Neural cell (in vitro differentiated cells): Measurements from ENCODE around the gene SHISA7. TPM values are rescaled to one million over a fixed set of nuclear protein-coding genes. Genes with fewer than 3 reads are reported as not detected.

ENCODE experiments used
- H2AFZ ChIP-seq: fragments of 200-600, 300-800 bp; sonication (generic), shearing (Covaris generic); 2 replicates; pipeline ENCODE4 v1.6.0; 2014; ENCODE audit warnings: low read depth, mild to moderate bottlenecking, antibody characterized with exemption, low read length, moderate library complexity
- H3F3A ChIP-seq: fragments of 200-600 bp; shearing (Covaris generic); 2 replicates; pipeline ENCODE4 v1.6.1; 2016; ENCODE audit warnings: mild to moderate bottlenecking, moderate library complexity, mixed read lengths, antibody characterized with exemption, low read length; ENCODE audit not compliant: insufficient read depth, poor library complexity, severe bottlenecking
- H3K27ac ChIP-seq: fragments of 200-600, 300-800 bp; sonication (generic), shearing (Covaris generic); 2 replicates; pipeline ENCODE4 v1.5.1; 2014; ENCODE audit warnings: mild to moderate bottlenecking, low read length, moderate library complexity
- H3K27me3 ChIP-seq: fragments of 300-800, 200-600 bp; sonication (generic), shearing (Covaris generic); 2 replicates; pipeline ENCODE4 v1.6.0; 2014; ENCODE audit warnings: mild to moderate bottlenecking, low read depth, low read length, moderate library complexity; ENCODE audit not compliant: insufficient read depth
- H3K36me3 ChIP-seq: fragments of 300-800, 200-600 bp; sonication (generic), shearing (Covaris generic); 2 replicates; pipeline ENCODE4 v1.5.1; 2014; ENCODE audit warnings: mild to moderate bottlenecking, antibody characterized with exemption, low read length, moderate library complexity; ENCODE audit not compliant: insufficient read depth
- H3K4me2 ChIP-seq: fragments of 300-800, 200-600 bp; sonication (generic), shearing (Covaris generic); 2 replicates; pipeline ENCODE4 v1.6.0; 2014; ENCODE audit warnings: mild to moderate bottlenecking, low read length
- H3K4me3 ChIP-seq: fragments of 300-800, 200-600 bp; sonication (generic), shearing (Covaris generic); 2 replicates; pipeline ENCODE4 v1.5.1; 2014; ENCODE audit warnings: mild to moderate bottlenecking, low read length, moderate library complexity
- H3K79me2 ChIP-seq: fragments of 200-600 bp; shearing (Covaris generic); replicated peaks from 2 replicates; pipeline ENCODE4 v1.6.0; 2014; ENCODE audit warnings: mild to moderate bottlenecking, low read length, moderate library complexity; ENCODE audit not compliant: insufficient read depth
- H3K9ac ChIP-seq: fragments of 300-800, 200-600 bp; sonication (generic), shearing (Covaris generic); 2 replicates; pipeline ENCODE4 v1.6.1; 2016; ENCODE audit warnings: mild to moderate bottlenecking, low read length, mixed read lengths
- H3K9me2 ChIP-seq: fragments of 200-600 bp; shearing (Covaris generic); 2 replicates; pipeline ENCODE4 v1.6.1; 2016; ENCODE audit warnings: mild to moderate bottlenecking, low read length, mixed read lengths; ENCODE audit not compliant: insufficient read depth
- H3K9me3 ChIP-seq: fragments of 200-600, 300-800 bp; sonication (generic), shearing (Covaris generic); 2 replicates; pipeline ENCODE4 v1.6.1; 2016; ENCODE audit warnings: mild to moderate bottlenecking, mixed run types, low read length, moderate library complexity, mixed read lengths
- H4K20me1 ChIP-seq: fragments of 200-600 bp; shearing (Covaris generic); 2 replicates; pipeline ENCODE4 v1.6.1; 2016; ENCODE audit warnings: mild to moderate bottlenecking, mixed run types; ENCODE audit not compliant: insufficient read depth
- EP300 ChIP-seq: fragments of 450-650 bp; conservative IDR thresholded peaks from 2 replicates; pipeline ENCODE4 v1.6.1; 2014; ENCODE audit warnings: antibody characterized with exemption, mild to moderate bottlenecking, moderate library complexity; ENCODE audit not compliant: poor library complexity, severe bottlenecking
- EZH2 ChIP-seq: fragments of 200-600, 300-800 bp; shearing (Covaris generic), sonication (generic); IDR thresholded peaks from 2 replicates; pipeline ENCODE4 v1.6.1; 2014; ENCODE audit warnings: antibody characterized with exemption, low read length, borderline replicate concordance, mild to moderate bottlenecking; ENCODE audit not compliant: insufficient read depth, poor library complexity, severe bottlenecking
- MXI1 ChIP-seq: fragments of 450-650 bp; conservative IDR thresholded peaks from 2 replicates; pipeline ENCODE4 v1.6.1; 2014; ENCODE audit warnings: antibody characterized with exemption, mild to moderate bottlenecking; ENCODE audit not compliant: poor library complexity, severe bottlenecking
- POLR2AphosphoS5 ChIP-seq: IDR thresholded peaks from 2 replicates; pipeline ENCODE4 v1.6.1; 2012
- RAD21 ChIP-seq: fragments of 450-650 bp; conservative IDR thresholded peaks from 2 replicates; pipeline ENCODE4 v1.6.1; 2014; ENCODE audit warnings: antibody characterized with exemption, mild to moderate bottlenecking, moderate library complexity
- SMC3 ChIP-seq: fragments of 450-650 bp; conservative IDR thresholded peaks from 2 replicates; pipeline ENCODE4 v1.6.1; 2014; ENCODE audit warnings: antibody characterized with exemption, mild to moderate bottlenecking, moderate library complexity; ENCODE audit not compliant: poor library complexity
- TAF1 ChIP-seq: IDR thresholded peaks from 2 replicates; pipeline ENCODE4 v1.6.1; 2012; ENCODE audit warnings: low read depth
- polyA plus RNA-seq: library from polyadenylated mRNA; depleted of rRNA; stranded (reverse); fragments of >200 nt; gene quantifications from 2 replicates; pipeline ENCODE4 v1.2.3, GENCODE V29; 2014
- TF ChIP-seq, protein P1 (sequence below): fragments of 450-650 bp; IDR thresholded peaks from 2 replicates; pipeline ENCODE4 v1.5.1; 2014; ENCODE audit warnings: antibody characterized with exemption, mild to moderate bottlenecking, moderate library complexity; ENCODE audit not compliant: poor library complexity, severe bottlenecking
- TF ChIP-seq, protein P2 (sequence below): IDR thresholded peaks from 2 replicates; pipeline ENCODE4 v1.6.1; 2012; ENCODE audit warnings: borderline replicate concordance

The SHISA7 gene
- polyA plus RNA-seq, 1 donor from 2014 or later = 4.5 TPM

DNA sequence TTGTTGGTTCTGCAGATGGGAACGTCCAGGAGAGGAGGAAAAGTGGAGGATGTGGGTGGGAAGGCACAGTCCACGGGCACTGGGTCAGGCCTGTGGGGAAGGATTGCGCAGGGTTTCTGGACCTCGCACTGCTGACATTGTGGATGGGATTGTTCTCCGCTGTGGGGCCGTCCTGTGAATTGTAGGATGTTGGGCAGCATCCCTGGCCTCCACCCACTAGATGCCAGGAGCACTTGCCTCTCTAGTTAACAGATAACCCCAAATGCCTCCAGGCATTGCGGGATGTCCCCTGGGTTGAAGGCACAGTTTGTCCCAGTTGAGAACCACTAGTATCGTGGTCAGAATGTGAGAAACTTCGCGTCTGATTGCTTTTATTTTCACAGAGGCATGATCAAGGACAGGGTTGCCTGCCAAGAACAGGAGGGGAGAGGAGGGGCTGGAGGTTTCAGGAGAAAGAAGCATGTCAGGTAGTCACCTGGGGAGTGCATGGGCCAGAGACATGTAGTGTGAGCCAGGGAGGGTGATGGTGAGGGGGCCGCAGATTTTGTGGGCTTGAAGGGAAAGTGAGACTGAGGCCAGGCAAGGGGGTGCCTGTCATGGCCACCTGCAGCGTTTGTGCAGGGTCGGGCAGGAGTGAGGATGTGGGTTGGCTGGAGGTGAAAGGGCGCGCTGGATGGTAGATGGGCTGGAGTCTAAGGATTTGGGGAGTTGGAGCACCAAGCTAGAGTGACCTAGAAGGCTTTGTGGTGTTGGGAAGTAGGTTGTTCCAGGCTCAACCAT is 36.5 kb upstream of the SHISA7 start:
- no peaks in the 10 kb centered on the region for H3K9me3 ChIP-seq
- H3K4me3 ChIP-seq = no peak overlapping the region
- no peak for TF ChIP-seq TAF1
- TF ChIP-seq, protein P1, sequence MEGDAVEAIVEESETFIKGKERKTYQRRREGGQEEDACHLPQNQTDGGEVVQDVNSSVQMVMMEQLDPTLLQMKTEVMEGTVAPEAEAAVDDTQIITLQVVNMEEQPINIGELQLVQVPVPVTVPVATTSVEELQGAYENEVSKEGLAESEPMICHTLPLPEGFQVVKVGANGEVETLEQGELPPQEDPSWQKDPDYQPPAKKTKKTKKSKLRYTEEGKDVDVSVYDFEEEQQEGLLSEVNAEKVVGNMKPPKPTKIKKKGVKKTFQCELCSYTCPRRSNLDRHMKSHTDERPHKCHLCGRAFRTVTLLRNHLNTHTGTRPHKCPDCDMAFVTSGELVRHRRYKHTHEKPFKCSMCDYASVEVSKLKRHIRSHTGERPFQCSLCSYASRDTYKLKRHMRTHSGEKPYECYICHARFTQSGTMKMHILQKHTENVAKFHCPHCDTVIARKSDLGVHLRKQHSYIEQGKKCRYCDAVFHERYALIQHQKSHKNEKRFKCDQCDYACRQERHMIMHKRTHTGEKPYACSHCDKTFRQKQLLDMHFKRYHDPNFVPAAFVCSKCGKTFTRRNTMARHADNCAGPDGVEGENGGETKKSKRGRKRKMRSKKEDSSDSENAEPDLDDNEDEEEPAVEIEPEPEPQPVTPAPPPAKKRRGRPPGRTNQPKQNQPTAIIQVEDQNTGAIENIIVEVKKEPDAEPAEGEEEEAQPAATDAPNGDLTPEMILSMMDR = no peak
- no peak for TF ChIP-seq MXI1
- TF ChIP-seq POLR2AphosphoS5 = no peak
- no peak for TF ChIP-seq EP300
- no peak for TF ChIP-seq RAD21
- TF ChIP-seq SMC3 = no peak
- no peak for TF ChIP-seq EZH2
- TF ChIP-seq, protein P2, sequence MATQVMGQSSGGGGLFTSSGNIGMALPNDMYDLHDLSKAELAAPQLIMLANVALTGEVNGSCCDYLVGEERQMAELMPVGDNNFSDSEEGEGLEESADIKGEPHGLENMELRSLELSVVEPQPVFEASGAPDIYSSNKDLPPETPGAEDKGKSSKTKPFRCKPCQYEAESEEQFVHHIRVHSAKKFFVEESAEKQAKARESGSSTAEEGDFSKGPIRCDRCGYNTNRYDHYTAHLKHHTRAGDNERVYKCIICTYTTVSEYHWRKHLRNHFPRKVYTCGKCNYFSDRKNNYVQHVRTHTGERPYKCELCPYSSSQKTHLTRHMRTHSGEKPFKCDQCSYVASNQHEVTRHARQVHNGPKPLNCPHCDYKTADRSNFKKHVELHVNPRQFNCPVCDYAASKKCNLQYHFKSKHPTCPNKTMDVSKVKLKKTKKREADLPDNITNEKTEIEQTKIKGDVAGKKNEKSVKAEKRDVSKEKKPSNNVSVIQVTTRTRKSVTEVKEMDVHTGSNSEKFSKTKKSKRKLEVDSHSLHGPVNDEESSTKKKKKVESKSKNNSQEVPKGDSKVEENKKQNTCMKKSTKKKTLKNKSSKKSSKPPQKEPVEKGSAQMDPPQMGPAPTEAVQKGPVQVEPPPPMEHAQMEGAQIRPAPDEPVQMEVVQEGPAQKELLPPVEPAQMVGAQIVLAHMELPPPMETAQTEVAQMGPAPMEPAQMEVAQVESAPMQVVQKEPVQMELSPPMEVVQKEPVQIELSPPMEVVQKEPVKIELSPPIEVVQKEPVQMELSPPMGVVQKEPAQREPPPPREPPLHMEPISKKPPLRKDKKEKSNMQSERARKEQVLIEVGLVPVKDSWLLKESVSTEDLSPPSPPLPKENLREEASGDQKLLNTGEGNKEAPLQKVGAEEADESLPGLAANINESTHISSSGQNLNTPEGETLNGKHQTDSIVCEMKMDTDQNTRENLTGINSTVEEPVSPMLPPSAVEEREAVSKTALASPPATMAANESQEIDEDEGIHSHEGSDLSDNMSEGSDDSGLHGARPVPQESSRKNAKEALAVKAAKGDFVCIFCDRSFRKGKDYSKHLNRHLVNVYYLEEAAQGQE = no peak

DNA sequence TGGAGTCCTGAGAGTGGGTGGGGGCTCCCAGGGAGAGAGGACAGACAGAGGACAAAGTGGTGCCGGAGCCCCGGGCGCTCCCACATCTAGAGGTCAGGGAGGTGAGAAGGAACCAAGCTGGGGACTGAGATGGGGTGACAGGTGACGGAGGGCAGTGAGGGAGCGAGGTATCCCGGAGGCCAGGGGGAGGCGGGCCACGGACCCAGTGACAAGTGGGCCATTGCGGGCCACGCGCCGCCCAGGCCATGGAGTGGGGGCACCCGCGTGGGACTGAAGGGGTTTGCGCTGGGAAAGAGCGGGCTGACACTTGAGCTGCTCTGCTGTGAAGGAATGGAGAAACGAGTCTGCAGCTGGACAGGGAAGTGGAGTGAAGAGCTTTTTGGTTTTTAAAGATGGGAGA is 35.9 kb upstream of the SHISA7 start:
- no peak overlapping the region for H2AFZ ChIP-seq
- no peaks in the 10 kb centered on the region for H4K20me1 ChIP-seq
- no peak overlapping the region for H3K4me3 ChIP-seq
- H3K79me2 ChIP-seq = peaks cover 8% of the 10 kb centered on the region
- H3F3A ChIP-seq = no peaks in the 10 kb centered on the region
- no peaks in the 10 kb centered on the region for H3K9me3 ChIP-seq
- TF ChIP-seq RAD21 (no peak), EZH2 (no peak), EP300 (no peak), POLR2AphosphoS5 (no peak), MXI1 (no peak)
- no peak overlapping the region for H3K9ac ChIP-seq
- no peak overlapping the region for H3K27ac ChIP-seq
- H3K27me3 ChIP-seq = no peaks in the 10 kb centered on the region
- no peaks in the 10 kb centered on the region for H3K9me2 ChIP-seq
- no peaks in the 10 kb centered on the region for H3K36me3 ChIP-seq
- H3K4me2 ChIP-seq = no peak overlapping the region

More for the DNA sequence above, 36.5 kb upstream of the SHISA7 start:
- no peaks in the 10 kb centered on the region for H3K27me3 ChIP-seq
- no peaks in the 10 kb centered on the region for H3F3A ChIP-seq
- H3K79me2 ChIP-seq = peaks cover 11% of the 10 kb centered on the region
- no peaks in the 10 kb centered on the region for H4K20me1 ChIP-seq
- no peaks in the 10 kb centered on the region for H3K9me2 ChIP-seq
- no peaks in the 10 kb centered on the region for H3K36me3 ChIP-seq
- no peak overlapping the region for H3K9ac ChIP-seq
- H3K27ac ChIP-seq = no peak overlapping the region
- H3K4me2 ChIP-seq = no peak overlapping the region
- no peak overlapping the region for H2AFZ ChIP-seq
